GM12872 (cell line): ENCODE measurements around the gene SH3D19.

Source experiments
- TF ChIP-seq, protein P1 (sequence below): IDR thresholded peaks from 3 replicates; pipeline ENCODE4 v1.5.1; 2011; ENCODE audit warnings: low read depth, mild to moderate bottlenecking, low read length, moderate library complexity; ENCODE audit not compliant: insufficient read depth

SH3D19 gene

DNA sequence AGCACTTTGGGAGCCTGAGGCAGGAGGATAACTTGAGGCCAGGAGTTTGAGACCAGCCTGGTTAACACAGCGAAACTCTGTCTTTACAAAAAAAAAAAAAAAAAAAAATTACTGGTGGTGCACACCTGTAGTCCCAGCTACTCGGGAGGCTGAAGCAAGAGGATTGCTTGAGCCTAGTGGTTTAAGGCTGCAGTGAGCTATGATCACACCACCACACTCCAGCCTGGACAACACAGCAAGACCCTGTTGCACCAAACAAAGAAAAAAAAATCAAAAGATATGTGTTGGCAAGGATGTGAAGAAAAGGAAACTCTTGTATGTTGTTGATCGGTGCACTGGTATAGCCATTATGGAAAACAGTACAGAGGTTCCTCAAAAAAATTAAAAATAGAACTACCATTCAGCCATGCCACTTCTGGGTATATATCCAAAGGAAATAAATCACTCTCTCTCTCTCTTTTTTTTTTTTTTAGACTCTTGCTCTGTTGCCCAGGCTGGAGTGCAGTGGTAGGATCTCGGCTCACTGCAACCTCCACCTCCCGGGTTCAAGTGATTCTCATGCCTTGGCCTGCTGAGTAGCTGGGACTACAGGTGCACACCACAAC, 15.2 kb downstream of the SH3D19 start:
- TF ChIP-seq, protein P1, sequence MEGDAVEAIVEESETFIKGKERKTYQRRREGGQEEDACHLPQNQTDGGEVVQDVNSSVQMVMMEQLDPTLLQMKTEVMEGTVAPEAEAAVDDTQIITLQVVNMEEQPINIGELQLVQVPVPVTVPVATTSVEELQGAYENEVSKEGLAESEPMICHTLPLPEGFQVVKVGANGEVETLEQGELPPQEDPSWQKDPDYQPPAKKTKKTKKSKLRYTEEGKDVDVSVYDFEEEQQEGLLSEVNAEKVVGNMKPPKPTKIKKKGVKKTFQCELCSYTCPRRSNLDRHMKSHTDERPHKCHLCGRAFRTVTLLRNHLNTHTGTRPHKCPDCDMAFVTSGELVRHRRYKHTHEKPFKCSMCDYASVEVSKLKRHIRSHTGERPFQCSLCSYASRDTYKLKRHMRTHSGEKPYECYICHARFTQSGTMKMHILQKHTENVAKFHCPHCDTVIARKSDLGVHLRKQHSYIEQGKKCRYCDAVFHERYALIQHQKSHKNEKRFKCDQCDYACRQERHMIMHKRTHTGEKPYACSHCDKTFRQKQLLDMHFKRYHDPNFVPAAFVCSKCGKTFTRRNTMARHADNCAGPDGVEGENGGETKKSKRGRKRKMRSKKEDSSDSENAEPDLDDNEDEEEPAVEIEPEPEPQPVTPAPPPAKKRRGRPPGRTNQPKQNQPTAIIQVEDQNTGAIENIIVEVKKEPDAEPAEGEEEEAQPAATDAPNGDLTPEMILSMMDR, result no peak

DNA sequence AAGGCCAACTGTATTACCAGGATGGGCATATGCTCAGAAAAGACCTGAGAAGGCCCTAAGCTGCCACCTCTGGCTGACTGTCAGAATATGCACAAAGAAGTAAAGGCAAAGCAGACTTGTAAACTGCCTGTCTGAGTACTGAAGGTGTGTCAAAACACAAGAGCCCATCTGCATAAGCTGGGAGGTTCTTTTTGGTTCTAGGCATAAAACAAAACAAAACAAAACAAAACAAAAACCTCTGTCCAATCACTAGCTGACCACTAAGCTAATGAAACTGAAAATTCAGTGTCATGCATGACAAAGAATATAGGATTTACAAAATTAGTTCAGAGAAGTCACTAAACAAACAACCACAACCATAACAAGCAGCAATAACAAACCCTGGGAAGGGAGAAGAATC, 20.6 kb downstream of the SH3D19 start:
- TF ChIP-seq, protein P1, result no peak

DNA sequence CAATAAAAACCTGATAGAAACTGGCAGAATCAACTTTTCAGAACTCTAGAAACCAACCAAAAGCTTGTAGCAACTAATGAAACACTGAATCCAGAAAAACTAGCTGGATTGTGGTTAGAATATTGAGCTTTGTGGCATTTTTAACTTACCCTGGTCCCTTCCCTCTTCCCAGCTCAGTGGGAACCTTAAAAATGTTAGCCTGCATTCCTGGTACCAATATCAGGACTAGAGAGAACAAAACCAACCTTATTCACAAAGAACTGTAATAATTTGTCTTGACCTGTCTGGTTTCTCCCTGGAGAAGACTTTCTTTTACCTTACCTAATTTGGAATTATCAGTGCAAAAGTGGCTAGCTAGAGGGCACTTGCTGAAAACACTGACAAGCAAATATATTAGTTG, 21.2 kb downstream of the SH3D19 start:
- TF ChIP-seq, protein P1, result no peak

DNA sequence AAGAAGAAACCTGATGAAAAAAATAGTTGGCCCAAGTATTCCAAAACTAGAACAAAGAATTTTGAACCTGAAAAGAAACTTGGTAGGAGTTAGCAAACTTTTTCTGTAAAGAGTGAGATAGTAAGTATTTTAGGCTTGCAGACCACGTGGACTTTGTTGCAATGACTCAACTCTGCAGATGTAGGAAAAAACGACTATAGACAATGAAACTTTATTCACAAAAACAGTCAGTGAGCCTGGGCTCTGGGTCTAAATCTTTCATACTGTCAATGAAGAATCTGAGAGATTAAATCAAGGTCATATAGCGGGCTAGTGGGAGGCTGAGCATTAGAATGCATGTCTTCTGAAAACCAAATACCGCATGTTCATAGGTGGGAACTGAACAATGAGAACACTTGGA, 23.0 kb downstream of the SH3D19 start:
- TF ChIP-seq, protein P1, result no peak

DNA sequence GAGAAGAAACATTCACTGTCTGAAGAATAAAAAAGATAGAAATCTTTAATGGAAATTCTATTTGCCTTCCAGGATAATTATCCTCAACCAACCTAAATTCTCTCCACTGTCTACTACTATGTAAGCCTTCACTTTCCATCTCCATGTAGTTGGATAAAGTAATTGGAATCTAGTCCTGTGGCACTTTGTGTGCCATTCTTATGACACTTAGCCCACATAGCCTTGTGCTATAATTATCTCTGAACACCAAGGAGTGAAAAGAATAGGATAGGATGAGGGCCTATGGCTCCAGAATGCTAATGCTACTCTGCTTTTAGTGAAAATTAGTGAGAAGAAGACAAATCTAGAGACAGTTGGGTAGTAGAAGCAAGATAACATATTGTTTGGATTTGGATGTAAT, 28.2 kb downstream of the SH3D19 start:
- TF ChIP-seq, protein P1, result no peak

DNA sequence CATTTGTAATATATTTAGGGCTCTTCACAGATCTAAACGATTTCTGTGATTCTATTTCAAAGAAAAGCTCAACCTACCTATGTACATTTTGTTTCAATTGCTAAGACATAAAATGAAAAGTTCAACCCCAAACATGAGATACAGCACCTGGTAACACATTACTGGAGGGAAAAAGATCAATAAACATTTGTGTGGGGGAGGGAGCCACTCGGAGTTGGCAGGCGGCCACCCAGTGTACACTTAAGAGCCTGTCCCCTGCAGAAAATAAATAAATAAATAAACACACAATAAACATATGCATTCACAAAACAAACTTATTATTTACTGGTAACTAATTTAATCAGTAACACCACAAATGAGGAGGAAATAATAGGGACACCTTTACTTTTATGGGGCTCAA, 29.2 kb downstream of the SH3D19 start:
- TF ChIP-seq, protein P1, result no peak

DNA sequence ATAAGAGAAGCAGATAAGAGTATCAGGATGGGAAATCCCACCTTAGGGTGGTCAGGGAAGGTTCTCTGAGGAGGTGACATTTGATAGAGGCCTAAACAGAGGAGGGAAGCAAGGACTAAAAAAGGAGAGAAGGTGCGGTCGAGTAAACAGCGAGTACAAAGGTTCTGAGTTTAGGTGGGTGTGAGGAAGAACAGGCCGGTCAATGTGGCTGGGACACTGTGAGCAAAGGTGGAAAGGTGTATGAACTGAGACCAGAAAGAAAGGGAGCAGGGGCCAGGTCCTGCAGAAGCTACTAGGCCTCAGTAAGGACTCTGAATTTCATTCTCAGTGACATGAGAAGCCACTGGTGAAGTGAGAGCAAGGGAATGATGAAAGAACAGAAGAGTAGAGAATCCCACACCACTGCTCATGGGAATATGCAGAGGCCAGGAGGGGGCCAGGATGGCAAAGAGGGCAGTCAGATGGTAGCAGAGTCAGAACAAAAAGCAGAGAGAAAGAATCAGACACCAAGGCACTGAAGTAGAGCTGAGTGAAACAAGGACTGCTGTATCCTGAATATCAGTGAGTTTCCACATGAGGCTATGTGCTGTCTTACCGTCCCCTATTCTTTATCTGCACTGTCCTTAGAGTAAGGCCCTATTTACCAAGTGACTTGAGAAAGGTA, 30.4 kb downstream of the SH3D19 start:
- TF ChIP-seq, protein P1, result no peak

DNA sequence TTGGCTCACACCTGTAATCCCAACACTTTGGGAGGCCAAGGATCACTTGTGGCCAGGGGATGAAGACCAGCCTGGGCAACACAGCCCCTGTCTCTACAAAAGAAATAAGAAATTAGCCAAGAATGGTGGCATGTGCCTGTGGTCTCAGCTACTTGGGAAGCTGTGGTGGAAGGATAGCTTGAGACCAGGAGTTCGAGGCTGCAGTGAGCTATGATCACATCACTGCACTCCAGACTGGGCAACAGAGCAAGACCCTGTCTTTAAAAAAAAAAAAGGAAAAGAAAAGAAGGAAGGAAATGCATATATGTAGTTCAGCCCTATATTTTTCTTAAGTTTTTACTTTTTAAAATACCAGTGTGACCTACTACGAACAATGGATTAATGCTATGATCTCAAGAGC, 33.4 kb downstream of the SH3D19 start:
- TF ChIP-seq, protein P1, result no peak
